ENCODE data around the gene RHBDF1.

The RHBDF1 gene

DNA sequence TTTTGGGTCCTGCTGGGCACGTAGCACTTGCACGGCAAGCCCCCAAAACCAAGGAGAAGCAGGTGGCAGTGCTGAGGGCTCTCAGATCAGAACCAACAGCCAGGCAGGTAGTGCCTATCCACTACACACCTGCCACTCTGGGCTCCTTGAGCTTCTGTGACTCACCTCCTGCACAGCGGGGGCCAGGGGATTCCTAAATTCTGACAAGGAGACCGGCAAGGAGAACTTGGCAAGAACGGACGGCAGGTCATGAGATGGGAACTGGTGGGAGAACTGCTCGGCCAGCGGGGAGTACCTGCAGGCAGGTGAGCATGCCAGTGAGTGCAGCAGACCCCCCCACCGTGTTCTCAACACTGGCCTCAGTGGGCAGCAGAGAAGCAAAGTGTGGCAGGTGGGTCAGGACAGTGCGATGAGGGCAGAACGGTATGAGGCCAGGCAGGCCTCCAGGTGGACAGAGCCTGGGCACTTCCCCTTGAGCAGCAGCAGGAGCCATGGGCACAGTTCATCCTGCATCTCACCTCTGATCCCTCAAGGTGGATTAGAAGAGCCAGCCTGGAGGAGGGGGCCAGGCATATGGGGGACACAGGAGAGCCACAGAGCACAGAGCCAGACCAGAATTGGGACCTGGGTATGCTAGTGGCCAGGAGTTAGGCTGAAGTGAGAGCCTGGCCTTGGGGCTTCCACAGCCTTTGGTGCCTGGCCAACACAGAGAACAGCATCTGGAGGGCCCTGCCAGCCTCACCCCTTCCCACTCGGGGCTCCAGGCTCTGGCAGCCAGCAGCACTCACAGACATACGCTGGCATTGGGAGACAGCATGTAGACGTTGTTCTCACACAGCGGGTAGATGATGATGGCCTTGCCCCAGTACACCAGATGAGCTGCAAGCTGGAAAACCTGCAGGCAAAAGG, 20.3 kb upstream of the RHBDF1 start:
- TF ChIP-seq, protein P1, sequence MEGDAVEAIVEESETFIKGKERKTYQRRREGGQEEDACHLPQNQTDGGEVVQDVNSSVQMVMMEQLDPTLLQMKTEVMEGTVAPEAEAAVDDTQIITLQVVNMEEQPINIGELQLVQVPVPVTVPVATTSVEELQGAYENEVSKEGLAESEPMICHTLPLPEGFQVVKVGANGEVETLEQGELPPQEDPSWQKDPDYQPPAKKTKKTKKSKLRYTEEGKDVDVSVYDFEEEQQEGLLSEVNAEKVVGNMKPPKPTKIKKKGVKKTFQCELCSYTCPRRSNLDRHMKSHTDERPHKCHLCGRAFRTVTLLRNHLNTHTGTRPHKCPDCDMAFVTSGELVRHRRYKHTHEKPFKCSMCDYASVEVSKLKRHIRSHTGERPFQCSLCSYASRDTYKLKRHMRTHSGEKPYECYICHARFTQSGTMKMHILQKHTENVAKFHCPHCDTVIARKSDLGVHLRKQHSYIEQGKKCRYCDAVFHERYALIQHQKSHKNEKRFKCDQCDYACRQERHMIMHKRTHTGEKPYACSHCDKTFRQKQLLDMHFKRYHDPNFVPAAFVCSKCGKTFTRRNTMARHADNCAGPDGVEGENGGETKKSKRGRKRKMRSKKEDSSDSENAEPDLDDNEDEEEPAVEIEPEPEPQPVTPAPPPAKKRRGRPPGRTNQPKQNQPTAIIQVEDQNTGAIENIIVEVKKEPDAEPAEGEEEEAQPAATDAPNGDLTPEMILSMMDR (IDR thresholded peaks at IDR 0.05), result no peak
- Histone ChIP-seq H3K4me1 (peaks cover 0 to 29% (median 21%) of the 10 kb centered on the region in 4 donors), H3K4me3 (no peak overlapping the region), H3K27ac (peak overlapping the region; percentile 56 to 77), H3K36me3 (peaks cover 24 to 77% (median 30%) of the 10 kb centered on the region in 3 donors), H3K9me3 (no peaks in the 10 kb centered on the region), H3K27me3 (no peaks in the 10 kb centered on the region)
- intact Hi-C loops (cut with DNase I; ENCODE audit: low total_unique reads), result no loop called here
- no peak for DNase-seq

DNA sequence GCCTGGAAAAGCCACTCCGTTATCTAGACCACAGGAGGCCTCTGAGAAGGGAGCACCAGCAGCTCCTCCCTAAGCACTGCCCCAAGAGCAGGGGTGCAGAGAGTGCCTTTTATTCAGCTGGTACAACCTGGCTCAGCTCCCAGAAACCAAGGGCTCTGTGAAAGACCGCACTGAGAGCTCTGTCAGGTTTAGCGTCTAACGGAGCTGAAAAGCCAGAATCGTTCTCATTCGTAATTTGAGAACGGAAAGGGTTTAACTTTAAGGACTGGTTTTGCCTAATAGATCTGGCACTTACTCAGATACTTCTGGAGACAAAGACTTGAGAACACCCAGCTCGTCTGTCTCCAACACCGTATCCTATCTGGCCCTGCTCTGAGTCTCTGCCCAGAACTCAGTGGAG, 19.1 kb upstream of the RHBDF1 start:
- DNase-seq, result peak in 1 of 2 donors; percentile 86
- H3K36me3 ChIP-seq, result peaks cover 35 to 85% (median 42%) of the 10 kb centered on the region in 3 donors
- H3K4me3 ChIP-seq, result no peak overlapping the region
- peaks cover 0 to 20% (median 10%) of the 10 kb centered on the region in 4 donors for H3K4me1 ChIP-seq
- H3K27me3 ChIP-seq, result no peaks in the 10 kb centered on the region
- H3K9me3 ChIP-seq, result no peaks in the 10 kb centered on the region
- TF ChIP-seq, protein P1 (IDR thresholded peaks at IDR 0.05), result no peak
- intact Hi-C loops (cut with DNase I; ENCODE audit: low total_unique reads), result no loop called here
- H3K27ac ChIP-seq, result peak overlapping the region; percentile 56 to 77

DNA sequence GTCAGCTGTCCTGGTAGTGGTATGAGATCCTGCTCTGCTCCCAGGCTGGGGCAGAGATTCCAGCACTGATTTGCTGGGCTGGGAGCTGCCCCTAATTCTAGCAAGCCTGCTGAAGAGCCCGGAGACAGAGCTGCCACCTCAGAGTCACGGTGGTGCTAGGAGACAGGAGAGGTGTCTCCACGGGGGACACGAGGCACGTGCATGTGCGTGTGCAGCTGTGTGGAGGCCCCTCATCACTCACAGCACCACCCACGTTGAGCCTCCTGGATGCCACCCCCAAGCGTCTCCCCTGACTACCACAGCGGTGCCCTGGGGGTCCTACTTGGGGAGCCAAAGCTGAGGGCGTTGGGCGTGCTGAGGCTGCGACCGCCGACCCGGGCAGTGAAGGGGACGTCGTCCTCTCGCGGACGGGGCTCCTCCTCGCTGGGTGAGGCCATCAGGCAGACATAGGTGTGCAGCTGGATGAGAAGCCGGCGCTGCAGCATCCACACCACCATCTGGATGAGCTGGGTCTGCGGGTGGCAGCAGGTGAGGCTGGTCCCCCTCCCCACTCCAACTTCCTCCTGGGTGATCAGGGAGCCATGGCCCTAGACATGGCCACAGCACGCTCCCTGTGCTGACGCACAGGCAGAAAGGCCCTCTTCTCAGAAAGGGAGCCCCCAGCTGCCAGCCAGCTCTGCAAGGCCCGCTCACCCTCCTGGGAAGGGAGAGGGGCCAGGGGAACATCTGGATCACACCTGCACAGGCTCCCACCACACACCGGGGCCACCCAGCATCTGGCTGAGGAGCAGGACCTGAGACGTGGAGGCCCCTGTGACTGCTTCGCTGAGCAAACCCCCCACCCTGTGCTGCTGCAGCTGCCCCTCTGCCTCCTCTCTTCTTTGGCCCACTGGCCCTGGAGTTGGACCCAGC, 17.2 kb upstream of the RHBDF1 start:
- TF ChIP-seq, protein P1 (IDR thresholded peaks at IDR 0.05), result no peak
- Histone ChIP-seq H3K4me1 (peaks cover 4 to 39% (median 26%) of the 10 kb centered on the region in 4 donors), H3K9me3 (no peaks in the 10 kb centered on the region), H3K27me3 (no peaks in the 10 kb centered on the region), H3K36me3 (peaks cover 46 to 87% (median 58%) of the 10 kb centered on the region in 3 donors), H3K4me3 (no peak overlapping the region), H3K27ac (peak overlapping the region; percentile 20 to 77)
- DNase-seq, result no peak
- intact Hi-C loops (cut with DNase I; ENCODE audit: low total_unique reads), result no loop called here

DNA sequence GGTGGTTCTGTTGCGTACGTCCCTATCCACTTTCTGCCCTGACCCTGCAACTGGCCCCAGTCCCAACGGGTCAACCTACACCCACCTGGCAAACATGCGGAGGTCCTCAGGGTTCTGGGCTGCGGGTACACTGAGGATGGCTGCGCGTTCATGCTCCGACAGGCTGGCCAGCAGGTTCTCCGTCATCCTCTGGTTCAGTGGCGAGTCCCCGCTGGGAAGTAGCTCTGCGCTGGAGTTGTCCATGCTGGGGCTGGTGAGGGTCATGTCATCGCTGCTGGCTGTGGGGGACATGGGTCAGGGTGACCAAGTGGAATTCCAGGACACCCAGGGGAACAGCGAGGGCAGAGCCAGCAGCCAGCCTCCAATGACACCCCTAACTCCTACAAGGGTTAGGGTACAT, 16.2 kb upstream of the RHBDF1 start:
- H3K36me3 ChIP-seq, result peaks cover 46 to 86% (median 58%) of the 10 kb centered on the region in 3 donors
- no peak for DNase-seq

DNA sequence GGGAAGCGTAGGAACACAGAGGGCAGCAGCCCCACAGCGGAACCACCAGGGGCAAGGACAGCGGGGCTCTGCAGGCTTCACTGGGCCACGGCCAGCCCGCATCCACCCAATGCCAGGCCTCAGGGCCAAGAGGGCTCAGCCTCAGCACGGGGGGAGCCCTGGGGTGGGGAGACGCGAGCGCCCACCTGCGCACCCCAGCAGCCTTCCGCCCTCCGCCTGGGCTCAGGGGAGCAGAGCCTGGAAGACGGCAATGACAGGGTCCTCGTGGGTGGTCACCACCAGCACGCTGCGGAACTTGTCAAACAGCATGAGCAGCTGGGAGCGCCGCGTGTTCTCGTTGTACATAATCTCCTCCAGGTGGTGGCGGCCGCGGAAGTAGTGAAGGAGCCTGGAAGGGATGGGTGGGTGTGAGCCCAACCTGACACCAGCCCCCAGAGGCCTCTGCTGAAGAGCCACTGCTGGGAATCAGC, 14.1 kb upstream of the RHBDF1 start:
- no peaks in the 10 kb centered on the region for H3K27me3 ChIP-seq
- TF ChIP-seq, protein P1 (IDR thresholded peaks at IDR 0.05), result no peak
- no peaks in the 10 kb centered on the region for H3K9me3 ChIP-seq
- no peak overlapping the region for H3K4me3 ChIP-seq
- intact Hi-C loops (cut with DNase I; ENCODE audit: low total_unique reads), result no loop called here
- peaks cover 10 to 56% (median 42%) of the 10 kb centered on the region in 4 donors for H3K4me1 ChIP-seq
- H3K27ac ChIP-seq, result peak overlapping the region; percentile 70 to 100
- H3K36me3 ChIP-seq, result peaks cover 46 to 83% (median 64%) of the 10 kb centered on the region in 3 donors
- DNase-seq, result no peak

More for the DNA sequence above, 16.2 kb upstream of the RHBDF1 start:
- Histone ChIP-seq H3K4me1 (peaks cover 10 to 49% (median 37%) of the 10 kb centered on the region in 4 donors), H3K27me3 (no peaks in the 10 kb centered on the region), H3K4me3 (no peak overlapping the region), H3K27ac (peak overlapping the region in 1 of 2 donors; percentile 77), H3K9me3 (no peaks in the 10 kb centered on the region)
- TF ChIP-seq, protein P1 (IDR thresholded peaks at IDR 0.05), result no peak
- intact Hi-C loops (cut with DNase I; ENCODE audit: low total_unique reads), result no loop called here

Data from tibial artery (tissue), 4 donors.